ENCODE measurements around the gene RPP14.

DNA sequence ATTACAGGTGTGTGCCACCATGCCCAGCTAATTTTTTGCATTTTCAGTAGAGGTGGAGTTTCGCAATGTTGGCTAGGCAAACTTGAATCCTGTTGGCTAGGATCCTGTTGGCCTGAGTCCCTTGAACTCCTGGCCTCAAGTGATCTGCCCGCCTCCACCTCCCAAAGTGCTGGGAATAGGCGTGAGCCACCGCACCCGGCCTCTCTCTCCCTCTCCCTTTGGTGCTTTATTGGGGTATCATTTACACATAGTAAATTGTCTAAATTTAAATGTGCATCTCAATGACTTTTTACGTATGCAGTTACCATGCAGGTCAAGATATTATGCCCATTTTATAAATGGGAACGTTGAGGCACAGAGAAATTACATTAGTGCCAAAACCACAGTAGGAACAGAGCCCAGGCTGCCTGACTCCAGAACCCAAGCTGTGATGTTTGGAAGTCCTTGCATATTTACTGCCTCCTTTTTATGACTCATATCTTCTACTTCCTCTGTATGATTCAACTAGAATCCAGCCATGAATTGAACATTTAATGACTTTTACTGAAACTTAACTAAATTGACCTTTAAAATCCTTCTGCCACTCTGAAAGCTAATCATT is 34.0 kb upstream of the RPP14 start:
- TF ChIP-seq MZF1 (tag by site-specific recombination; IDR thresholded peaks at IDR 0.05; ENCODE audit: borderline replicate concordance) (no peak), ZNF274 (IDR thresholded peaks at IDR 0.05; ENCODE audit: low read length) (no peak), ZNF274 (tag by site-specific recombination; IDR thresholded peaks at IDR 0.05; ENCODE audit: borderline replicate concordance) (no peak), ZNF571 (tag by site-specific recombination; IDR thresholded peaks at IDR 0.05) (no peak), ZNF548 (tag by site-specific recombination; IDR thresholded peaks at IDR 0.05) (no peak), ZNF394 (tag by site-specific recombination; IDR thresholded peaks at IDR 0.05; ENCODE audit: borderline replicate concordance) (no peak), ZNF701 (tag by site-specific recombination; IDR thresholded peaks at IDR 0.05) (no peak), ZBTB1 (tag by site-specific recombination; IDR thresholded peaks at IDR 0.05) (no peak)
- TF ChIP-seq, protein P1, sequence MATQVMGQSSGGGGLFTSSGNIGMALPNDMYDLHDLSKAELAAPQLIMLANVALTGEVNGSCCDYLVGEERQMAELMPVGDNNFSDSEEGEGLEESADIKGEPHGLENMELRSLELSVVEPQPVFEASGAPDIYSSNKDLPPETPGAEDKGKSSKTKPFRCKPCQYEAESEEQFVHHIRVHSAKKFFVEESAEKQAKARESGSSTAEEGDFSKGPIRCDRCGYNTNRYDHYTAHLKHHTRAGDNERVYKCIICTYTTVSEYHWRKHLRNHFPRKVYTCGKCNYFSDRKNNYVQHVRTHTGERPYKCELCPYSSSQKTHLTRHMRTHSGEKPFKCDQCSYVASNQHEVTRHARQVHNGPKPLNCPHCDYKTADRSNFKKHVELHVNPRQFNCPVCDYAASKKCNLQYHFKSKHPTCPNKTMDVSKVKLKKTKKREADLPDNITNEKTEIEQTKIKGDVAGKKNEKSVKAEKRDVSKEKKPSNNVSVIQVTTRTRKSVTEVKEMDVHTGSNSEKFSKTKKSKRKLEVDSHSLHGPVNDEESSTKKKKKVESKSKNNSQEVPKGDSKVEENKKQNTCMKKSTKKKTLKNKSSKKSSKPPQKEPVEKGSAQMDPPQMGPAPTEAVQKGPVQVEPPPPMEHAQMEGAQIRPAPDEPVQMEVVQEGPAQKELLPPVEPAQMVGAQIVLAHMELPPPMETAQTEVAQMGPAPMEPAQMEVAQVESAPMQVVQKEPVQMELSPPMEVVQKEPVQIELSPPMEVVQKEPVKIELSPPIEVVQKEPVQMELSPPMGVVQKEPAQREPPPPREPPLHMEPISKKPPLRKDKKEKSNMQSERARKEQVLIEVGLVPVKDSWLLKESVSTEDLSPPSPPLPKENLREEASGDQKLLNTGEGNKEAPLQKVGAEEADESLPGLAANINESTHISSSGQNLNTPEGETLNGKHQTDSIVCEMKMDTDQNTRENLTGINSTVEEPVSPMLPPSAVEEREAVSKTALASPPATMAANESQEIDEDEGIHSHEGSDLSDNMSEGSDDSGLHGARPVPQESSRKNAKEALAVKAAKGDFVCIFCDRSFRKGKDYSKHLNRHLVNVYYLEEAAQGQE (tag by site-specific recombination; IDR thresholded peaks at IDR 0.05), result no peak
- TF ChIP-seq, protein P2, sequence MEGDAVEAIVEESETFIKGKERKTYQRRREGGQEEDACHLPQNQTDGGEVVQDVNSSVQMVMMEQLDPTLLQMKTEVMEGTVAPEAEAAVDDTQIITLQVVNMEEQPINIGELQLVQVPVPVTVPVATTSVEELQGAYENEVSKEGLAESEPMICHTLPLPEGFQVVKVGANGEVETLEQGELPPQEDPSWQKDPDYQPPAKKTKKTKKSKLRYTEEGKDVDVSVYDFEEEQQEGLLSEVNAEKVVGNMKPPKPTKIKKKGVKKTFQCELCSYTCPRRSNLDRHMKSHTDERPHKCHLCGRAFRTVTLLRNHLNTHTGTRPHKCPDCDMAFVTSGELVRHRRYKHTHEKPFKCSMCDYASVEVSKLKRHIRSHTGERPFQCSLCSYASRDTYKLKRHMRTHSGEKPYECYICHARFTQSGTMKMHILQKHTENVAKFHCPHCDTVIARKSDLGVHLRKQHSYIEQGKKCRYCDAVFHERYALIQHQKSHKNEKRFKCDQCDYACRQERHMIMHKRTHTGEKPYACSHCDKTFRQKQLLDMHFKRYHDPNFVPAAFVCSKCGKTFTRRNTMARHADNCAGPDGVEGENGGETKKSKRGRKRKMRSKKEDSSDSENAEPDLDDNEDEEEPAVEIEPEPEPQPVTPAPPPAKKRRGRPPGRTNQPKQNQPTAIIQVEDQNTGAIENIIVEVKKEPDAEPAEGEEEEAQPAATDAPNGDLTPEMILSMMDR (tag by site-specific recombination; IDR thresholded peaks at IDR 0.05), result no peak
- TF ChIP-seq, protein P3, sequence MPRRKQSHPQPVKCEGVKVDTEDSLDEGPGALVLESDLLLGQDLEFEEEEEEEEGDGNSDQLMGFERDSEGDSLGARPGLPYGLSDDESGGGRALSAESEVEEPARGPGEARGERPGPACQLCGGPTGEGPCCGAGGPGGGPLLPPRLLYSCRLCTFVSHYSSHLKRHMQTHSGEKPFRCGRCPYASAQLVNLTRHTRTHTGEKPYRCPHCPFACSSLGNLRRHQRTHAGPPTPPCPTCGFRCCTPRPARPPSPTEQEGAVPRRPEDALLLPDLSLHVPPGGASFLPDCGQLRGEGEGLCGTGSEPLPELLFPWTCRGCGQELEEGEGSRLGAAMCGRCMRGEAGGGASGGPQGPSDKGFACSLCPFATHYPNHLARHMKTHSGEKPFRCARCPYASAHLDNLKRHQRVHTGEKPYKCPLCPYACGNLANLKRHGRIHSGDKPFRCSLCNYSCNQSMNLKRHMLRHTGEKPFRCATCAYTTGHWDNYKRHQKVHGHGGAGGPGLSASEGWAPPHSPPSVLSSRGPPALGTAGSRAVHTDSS (tag by site-specific recombination; IDR thresholded peaks at IDR 0.05), result no peak

Measured in HEK293 (cell line).